NCI-H2107 treated with DMSO at 0.1 percent for 48 hours (cell line): ENCODE results near the gene SNAI1.
"Not testable (repeated sequence)": the region's sequence is repeated elsewhere in the genome, so short reads cannot be mapped to it uniquely, and the experiment has no call there.

ENCODE experiments used
- DNase-seq: peaks from one replicate; lab custom pipeline; 2025; ENCODE audit not compliant: unreplicated experiment; lab: John Stamatoyannopoulos, UW

Gene SNAI1

DNA sequence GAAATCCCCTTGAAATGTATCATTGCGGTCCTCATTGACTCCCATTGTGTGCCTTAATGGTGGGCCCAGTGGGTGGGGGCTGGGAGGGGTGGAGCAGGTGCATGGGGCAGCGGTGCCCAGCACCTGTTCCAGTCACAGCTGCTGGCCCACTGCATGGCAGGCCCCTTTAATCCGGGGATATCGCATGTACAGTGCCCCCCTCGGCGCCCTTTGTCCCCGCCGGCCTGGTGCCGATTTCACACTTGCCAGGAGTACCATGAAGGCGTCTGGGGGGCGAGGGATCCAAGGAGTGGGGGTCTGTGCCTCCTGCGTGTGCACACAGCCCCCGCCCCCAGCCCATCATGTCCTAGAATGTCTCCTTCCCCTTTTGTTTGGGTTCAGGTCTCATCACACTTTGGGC is 2.8 kb downstream of the SNAI1 start:
- no peak for DNase-seq

DNA sequence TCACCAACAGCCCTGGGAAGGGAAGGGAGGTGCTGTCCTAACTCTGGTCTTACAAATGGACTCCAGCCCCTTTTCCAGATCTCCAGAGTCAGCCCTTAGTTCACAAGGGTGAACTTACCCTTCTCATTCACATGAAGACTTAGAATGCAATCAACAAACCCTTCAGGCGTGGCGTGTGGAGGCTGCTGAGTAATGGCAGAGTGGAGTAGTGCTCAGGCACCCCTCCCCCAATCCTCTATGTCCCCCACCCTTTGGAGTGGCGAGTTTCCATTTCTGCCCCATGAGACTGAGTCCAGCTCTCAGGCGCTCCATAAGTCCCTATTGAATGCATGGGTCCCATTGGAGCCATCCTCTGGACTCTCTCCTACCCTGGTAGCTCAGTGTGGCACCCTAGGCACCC is 3.3 kb downstream of the SNAI1 start:
- no peak for DNase-seq

DNA sequence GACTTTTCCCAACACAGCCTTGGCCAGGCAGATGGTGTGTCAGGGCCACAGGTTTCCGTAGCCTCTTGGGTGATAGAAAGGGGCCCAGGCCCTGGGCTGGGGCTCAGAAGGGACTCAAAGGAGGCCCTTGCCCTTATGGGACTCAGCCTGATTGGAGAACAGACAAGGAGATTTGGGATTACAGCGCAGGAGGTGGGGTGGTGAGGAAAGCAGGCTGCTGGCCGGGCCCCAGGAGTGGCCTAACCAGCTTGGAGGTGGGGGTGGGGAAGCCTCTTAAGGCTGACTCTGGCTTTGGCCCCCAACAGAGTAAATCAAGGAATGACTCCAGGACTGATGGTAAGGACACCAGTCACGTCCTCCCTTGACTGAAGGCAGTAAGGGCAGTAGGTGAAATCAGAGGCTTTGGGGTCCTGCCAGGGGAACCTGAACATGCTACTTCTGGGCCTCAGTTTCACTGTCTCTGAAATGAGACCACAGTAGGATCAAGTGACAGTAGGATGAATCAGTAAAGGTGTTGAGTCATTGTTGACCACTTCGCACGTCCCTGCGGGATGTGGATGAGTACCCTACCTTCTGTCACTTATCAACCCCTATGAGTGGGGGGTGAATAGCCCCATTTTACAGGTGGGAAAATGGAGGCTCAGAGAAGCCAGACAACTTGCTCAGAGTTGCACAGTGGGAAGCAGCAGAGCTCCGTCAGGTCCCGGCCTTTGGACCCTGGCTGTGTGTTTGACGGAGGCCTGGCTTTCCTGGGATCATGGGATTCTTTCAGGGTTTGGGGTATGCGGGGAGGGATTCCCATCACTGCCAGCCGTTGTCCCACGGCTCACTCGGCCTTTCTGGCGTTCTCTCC is 4.5 kb downstream of the SNAI1 start:
- no peak for DNase-seq

DNA sequence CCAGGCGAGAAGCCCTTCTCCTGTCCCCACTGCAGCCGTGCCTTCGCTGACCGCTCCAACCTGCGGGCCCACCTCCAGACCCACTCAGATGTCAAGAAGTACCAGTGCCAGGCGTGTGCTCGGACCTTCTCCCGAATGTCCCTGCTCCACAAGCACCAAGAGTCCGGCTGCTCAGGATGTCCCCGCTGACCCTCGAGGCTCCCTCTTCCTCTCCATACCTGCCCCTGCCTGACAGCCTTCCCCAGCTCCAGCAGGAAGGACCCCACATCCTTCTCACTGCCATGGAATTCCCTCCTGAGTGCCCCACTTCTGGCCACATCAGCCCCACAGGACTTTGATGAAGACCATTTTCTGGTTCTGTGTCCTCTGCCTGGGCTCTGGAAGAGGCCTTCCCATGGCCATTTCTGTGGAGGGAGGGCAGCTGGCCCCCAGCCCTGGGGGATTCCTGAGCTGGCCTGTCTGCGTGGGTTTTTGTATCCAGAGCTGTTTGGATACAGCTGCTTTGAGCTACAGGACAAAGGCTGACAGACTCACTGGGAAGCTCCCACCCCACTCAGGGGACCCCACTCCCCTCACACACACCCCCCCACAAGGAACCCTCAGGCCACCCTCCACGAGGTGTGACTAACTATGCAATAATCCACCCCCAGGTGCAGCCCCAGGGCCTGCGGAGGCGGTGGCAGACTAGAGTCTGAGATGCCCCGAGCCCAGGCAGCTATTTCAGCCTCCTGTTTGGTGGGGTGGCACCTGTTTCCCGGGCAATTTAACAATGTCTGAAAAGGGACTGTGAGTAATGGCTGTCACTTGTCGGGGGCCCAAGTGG is 5.3 kb downstream of the SNAI1 start:
- DNase-seq, result no peak

DNA sequence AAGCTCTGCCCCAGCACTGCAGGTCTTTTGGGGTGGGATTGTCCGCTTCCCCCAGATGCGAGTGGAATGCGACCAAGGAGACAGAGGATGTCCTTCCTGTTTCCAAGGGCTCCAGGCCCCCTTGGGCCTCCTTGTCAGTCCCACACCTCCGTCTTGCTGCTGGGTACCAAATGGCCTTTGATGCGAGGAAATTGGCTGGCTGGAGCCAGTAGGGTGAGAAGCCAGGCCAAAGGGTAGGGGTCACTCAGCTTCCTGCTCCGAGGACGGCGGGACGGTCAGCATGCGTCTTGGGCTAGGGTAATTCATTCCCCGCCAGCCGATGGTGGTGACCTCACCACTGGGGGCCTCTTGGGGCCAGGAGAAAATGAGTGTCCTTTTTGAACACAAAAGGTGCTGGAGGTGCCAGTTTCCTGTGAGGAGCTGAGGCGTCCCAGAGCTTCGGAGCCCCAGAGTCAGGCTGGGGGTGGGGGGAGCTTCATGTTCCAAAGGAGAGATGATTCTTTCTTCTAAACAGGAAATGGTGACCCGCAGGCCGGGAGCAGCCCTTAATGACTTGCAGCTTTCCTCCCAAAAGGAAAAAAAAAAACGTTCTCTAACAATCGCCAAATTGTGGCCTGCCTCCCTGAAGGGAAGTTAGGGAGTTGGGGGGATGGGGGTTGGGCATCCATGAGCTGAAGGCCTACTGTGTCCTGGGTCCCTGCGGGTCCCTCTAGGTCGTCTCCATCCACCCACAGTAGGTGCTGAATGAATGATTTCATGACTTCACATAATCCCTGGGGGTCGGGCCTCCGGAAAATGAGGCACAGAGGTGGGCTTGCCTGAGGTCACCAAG is 6.7 kb downstream of the SNAI1 start:
- DNase-seq, result no peak

DNA sequence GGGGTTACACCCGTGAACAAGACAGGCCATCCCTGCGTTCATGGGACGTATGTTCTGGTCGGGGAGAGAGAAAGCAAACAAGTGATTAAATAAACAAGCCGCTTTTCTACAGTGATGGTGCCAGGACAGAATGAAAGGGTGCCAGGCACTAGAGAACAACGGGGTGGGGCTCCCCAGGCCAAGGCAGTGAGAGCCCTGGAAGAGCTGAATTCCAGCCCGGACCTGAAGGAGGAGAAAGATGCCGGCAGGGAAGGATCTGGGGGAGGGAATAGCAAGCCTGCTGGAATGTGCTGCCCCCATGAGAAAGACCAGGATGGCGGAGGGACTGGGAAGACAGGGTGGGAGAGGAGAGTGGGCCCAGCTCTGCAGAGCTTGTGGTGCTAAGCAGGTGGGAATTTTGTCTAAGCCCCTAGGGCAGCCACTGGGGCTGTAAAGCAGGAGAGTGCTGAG is 7.5 kb downstream of the SNAI1 start:
- no peak for DNase-seq

DNA sequence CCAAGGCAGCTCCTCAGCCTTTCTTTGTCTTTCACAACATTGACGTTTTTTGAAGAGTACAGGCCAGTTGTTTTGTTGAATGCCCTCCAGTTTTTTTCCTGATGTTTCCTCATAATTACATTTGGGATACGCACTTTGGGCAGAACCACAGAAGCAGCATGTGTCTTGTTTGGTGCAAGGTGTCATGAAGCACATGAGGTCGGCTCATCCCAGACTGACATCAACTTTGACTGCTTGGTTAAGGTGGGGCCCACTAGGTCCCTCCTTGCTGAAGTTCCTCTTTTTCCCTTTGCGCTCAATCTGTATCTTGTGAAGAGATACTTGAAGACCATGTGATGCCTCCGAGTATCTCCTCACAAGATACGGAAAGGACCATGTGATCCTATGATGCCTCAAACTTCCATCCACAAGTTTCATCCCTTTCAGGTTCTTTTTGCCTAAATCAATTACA is 10.5 kb downstream of the SNAI1 start:
- DNase-seq, result no peak

DNA sequence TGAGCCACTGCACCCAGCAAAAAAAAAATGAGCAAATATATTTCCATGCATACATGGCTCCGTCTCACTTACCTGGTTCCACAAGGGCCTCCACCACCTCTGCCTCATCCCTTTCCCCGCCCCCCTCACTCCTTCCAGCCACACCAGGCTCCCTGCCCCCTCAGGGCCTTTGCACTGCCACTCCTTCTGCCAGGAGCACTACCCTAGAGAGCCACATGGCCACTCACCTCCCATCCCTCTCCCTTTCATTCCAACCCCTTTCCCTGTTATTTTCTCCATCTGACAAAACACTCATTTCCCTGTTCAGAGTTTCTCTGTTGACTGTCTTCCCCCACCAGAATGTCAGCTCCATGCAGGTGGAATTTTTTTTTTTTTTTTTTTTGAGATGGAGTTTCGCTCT is 12.8 kb downstream of the SNAI1 start:
- DNase-seq, result no peak

DNA sequence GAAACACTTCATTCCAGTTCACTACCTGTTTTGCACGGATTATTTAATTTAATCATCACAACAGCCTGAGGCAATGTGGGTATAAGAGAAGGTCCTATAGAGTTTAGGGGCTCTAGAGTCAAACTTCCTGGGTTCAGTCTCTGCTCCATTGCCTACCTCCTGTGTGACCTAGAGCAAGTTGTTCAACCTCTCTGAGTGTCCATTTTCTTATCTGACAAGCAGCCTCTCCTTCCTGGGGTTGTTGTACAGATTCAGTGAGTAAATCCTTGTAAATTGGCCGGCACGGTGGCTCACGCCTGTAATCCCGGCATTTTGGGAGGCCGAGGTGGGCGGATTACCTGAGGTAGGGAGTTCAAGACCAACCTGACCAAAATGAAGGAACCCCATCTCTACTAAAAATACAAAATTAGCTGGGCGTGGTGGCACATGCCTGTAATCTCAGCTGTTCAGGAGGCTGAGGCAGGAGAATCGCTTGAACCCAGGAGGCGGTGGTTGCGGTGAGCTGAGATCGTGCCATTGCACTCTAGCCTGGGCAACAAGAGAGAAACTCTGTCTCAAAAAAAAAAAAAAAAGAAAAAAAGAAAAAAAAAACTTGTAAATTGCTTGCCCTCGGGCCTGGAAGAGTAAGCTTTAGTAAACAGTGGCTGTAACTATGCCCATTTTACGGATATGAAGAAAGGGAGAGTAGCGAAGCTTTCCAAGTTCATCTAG is 15.9 kb downstream of the SNAI1 start:
- not testable (repeated sequence) for DNase-seq

DNA sequence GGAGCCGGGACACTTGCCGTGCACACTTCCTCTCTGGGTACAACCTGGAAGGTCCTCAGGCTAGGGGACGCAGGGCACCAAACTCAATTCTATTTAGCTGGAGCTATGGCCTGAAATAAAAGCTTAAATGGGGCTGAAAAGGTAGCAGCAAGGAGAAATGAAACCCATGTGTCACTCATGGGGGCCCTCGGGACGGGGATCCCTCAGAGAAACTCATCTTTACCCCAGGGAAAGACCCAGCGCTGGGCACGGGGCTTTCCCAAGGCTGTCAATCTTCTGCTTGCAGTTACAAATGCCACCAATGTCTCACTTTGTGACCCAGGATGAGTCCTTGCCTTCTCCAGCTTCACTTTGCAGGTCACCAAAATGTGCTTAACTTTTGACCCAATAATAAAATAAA is 16.5 kb downstream of the SNAI1 start:
- DNase-seq, result no peak

DNA sequence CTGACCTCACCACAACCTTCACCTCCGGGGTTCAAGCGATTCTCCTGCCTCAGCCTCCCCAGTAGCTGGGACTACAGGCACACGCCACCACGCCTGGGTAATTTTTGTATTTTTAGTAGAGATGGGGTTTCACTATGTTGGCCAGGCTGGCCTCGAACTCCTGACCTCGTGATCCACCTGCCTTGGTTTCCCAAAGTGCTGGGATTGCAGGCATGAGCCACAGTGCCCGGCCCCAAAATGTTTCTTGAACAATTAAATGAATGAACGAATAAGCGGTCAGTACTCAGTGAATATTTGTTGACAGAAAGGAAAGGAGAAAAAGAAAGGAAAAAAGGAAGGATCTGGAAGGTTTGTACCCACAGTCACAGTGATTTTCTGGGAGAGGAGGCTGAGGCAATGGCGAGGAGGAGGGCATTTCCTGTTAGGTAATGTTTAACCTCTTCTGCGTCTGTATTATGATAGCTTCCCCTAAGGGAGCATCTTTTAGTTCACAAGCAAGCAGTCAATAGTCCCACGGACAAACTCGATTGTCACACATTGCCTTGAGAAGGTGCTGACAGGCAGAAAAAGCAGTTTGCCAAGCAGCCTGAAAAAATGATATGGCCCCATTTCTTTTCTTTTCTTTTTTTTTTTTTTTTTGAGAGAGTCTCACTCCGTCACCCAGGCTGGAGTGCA is 17.9 kb downstream of the SNAI1 start:
- not testable (repeated sequence) for DNase-seq

DNA sequence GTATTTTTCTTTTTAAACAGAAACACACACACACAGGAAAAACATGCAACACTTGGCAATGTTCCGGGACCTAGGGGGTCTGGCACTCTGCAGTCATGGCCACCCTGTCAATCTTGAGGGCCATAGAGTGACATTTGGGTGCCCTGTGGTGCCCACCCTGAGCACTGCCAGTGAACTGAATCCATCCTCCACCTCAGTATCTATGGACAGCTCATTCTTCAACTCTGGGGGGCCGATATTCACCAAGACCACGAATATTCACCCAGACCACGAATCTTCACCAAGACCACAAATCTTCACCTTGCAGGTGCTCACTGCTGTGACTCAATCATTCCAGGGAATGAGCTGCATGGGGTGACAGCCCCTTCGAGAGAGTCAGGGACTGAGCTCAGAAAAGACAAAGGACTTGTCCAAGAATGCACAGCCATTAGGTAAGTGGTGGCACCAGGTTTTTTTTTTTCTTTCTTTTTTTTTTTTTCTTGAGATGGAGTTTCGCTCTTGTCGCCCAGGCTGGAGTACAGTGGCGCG is 19.1 kb downstream of the SNAI1 start:
- no peak for DNase-seq

DNA sequence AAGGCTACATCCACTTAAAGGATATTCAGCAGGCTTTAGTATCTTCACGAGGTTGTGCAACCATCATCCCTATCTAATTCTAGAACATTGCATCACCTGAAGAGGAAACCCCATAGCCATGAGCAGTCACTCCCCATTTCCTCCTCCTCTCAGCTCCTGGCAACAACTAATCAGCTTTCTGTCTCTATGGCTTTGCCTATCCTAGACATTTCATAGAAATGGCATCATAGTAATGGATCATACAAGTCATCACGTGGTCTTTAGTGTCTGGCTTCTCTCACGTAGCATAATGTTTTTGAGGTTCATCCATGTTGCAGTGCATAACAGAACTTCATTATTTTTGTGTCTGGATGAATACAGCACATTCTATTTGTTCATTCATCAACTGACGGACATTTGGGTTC is 20.5 kb downstream of the SNAI1 start:
- DNase-seq, result no peak

DNA sequence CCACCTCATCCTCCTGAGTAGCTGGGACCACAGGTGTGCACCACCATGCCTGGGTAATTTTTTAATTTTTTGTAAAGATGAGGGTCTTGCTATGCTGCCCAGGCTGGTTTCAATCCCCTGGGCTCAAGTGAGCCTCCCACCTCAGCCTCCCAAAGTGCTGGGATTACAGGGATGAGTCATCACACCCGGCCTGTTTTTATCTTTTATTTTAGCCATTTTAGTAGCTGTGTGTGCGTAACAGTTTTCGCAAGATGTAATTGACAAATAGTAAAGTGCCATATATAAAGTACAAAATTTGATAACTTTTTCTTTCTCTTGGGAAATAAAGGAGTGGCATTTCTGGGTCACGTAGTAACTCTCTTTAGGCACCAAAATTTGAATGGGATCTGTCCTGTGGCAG is 21.4 kb downstream of the SNAI1 start:
- no peak for DNase-seq

DNA sequence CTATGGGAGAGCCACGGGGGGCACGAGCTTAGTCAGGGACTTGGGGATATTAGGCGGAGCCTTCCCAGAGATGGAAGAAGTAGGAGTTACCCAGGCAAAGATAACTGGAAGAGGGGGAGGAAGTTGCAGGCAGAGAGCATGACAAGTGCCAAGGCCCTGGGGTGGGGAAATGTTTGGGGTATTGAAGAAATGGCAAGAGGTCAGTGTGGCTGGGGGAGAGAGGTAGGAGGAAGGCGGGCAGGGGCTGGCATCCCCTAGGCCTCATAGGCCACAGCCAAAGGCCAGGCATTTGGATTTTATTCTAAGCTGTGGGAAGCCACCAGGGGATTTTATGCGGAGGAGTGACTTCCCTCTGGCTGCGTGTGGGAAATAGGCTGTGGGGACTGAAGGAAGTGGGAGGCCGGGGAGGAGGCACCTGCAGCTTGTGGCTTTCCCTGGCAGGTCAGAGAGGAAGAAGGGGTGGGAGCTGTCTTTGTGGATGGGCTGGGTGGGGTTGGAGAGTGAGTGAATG is 22.7 kb downstream of the SNAI1 start:
- DNase-seq, result no peak

DNA sequence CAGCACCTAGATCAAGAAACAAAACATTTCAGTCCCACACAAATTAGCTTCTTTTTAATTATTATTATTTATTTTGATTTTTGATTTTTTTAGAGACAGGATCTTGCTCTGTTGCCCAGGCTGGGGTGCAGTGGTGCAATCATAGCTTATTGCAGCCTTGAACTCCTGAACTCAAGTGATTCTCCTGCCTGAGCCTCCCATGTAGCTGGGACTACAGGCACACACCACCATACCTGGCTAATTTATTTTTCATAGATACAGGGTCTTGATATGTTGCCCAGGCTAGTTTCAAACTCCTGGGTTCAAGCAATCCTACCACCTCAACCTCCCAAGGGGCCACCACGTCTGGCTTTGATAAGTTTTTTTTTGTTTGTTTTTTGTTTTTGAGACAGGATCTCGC is 24.6 kb downstream of the SNAI1 start:
- DNase-seq, result no peak

DNA sequence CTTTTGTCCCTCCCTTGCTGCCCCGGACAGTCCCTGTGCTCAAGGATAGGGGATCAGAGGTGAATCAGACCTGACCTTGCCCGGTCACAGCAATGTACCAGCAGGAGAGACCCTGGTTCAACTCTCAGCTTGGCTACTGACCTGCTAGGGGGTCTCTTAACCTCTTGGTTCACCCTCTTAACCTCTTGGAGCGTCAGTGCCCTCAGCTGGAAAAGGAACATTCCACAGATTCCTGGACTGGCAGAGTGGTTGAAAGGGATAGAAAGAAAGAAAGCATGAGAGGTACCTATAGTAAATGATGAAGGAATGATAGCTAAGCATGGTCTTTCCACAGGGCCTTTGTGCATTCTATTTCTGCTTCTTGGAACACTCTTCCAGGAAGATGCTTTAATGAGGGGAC is 25.2 kb downstream of the SNAI1 start:
- no peak for DNase-seq

DNA sequence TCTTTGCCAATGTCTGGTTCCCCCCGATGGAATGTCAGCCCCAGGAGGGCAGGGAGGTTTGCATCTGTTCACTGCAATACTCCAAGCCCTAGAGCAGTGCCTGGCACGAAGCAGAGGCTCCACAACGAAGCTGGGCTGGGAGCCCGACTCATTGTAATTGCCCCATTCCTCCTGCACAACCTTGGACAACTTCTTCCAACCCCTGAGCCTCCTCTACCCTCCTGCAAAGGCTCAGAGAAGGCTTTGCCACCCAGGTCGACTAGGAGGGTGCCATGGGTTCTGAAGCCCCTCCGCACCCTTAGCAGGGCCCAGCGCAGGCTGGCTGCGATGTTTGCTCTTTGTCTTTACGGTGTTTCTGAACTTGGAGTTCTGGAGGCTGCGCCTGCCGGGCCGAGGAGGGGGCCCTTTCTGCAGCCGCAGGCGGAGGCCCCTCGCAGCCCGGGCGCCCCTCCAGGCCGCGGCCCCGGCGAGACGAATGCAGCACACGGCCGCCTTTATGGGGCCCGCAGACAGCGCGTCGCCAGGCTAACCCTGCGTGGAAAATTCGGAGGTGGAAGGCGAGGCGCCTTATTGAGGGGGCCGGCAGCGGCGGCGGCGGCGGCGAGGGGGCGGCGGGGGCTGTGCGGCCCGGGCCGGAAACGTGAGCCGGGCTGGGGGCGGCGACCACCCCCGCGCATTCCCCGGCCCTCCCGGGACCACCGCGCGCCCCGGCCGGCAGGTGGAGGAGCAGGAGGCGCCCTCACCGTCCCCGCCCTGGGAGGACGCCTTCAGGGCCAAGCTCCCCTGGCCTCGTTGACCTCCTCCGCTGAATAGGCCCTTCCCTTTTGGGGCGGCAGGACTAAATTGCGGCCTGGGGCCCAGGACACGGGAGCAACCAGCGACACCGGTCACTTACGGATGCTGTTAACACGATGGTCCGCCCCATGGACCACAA is 27.0 kb downstream of the SNAI1 start:
- DNase-seq, result no peak

DNA sequence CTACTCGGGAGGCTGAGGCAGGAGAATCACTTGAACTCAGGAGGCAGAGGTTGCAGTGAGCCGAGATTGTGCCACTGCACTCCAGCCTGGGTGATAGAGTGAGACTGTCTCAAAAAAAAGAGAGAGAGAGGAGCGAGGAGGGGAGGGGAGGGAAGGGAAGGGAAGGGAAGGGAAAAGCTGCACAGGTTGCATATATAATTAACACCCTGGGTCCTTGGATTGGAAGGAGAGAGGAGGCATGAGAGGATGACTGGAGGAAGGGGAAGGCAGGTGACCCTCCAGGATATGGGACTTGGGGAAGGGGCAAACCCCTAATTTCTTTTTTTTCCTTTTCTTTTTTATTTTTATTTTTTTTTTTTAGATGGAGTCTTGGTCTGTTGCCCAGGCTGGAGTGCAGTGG is 28.8 kb downstream of the SNAI1 start:
- DNase-seq, result not testable (repeated sequence)
